Gastrocnemius medialis (tissue), 4 donors: Measurements from ENCODE around the gene ADAMTSL5. TPM values are rescaled to one million over a fixed set of nuclear protein-coding genes. Genes with fewer than 3 reads are reported as not detected.
"Not testable (repeated sequence)": the region's sequence is repeated elsewhere in the genome, so short reads cannot be mapped to it uniquely, and the experiment has no call there.

Source experiments
- ATAC-seq, 2 donors: fragments of 150-250 bp; one replicate each; pipeline ENCODE4 v1.9.1; 2016
- DNase-seq, 2 donors: peaks; one replicate each; pipeline ENCODE4 v3.0.0-alpha.2; 2019
- H3K27ac ChIP-seq, 4 donors: fragments of 200-600 bp; sonication (generic); 1 replicate in 1 of 4; 2 replicates in 3 of 4; pipeline ENCODE4 v1.5.1; 2016 to 2018; ENCODE audit warnings: mild to moderate bottlenecking in 2 of 4, moderate library complexity in 1 of 4
- H3K27me3 ChIP-seq, 3 donors: fragments of 200-600 bp; sonication (generic) in 2 of 3; 1 replicate in 1 of 3; 2 replicates in 2 of 3; pipeline versions ENCODE4 v1.5.1 to v1.6.0; 2016 to 2019; ENCODE audit warnings: mild to moderate bottlenecking in 1 of 3, moderate library complexity in 1 of 3
- H3K36me3 ChIP-seq, 2 donors: fragments of 200-600 bp; sonication (generic) in 1 of 2; one replicate each; pipeline ENCODE4 v1.5.1; 2017 to 2018
- H3K4me1 ChIP-seq, 2 donors: fragments of 200-600 bp; sonication (generic) in 1 of 2; one replicate each; pipeline ENCODE4 v1.5.1; 2016 to 2017; ENCODE audit warnings: mild to moderate bottlenecking in 2 of 2
- H3K4me3 ChIP-seq, 4 donors: fragments of 200-600 bp; sonication (generic) in 3 of 4; 1 replicate in 1 of 4; 2 replicates in 3 of 4; pipeline ENCODE4 v1.5.1; 2016 to 2019; ENCODE audit warnings: mild to moderate bottlenecking in 2 of 4
- H3K9me3 ChIP-seq, 3 donors: fragments of 200-600 bp; sonication (generic) in 2 of 3; 1 replicate in 1 of 3; 2 replicates in 2 of 3; pipeline ENCODE4 v1.5.1; 2016 to 2019
- POLR2A ChIP-seq, 2 donors: fragments of 450-650 bp; IDR thresholded peaks; one replicate each; pipeline ENCODE4 v1.6.1; 2017; ENCODE audit warnings: antibody characterized with exemption in 2 of 2, mild to moderate bottlenecking in 2 of 2, moderate library complexity in 2 of 2
- in situ Hi-C, 4 donors: fragments of 200-750 bp; cut with MboI; loops; one replicate each; pipeline versions ENCODE4 v1.15.0 to v1.8.0; 2017; ENCODE audit warnings: low sequenced_read_pairs in 4 of 4
- intact Hi-C: fragments of 100-400 bp; cut with DNase I; formaldehyde crosslinking; loops from one replicate; pipeline ENCODE4 v1.15.1; 2023; ENCODE audit warnings: low total_unique reads
- total RNA-seq, 4 donors: library from RNA; depleted of rRNA; stranded (reverse); fragments of >200 nt; gene quantifications; one replicate each; pipeline versions ENCODE4 v1.1.0 to v1.2.3, GENCODE V29; 2016
- TF ChIP-seq, protein P1 (sequence below), 5 experiments: fragments of 450-650 bp in 3 of 5; fragments of 200-600 bp in 2 of 5; sonication (generic) in 2 of 5; IDR thresholded peaks in 4 of 5; conservative IDR thresholded peaks in 1 of 5; 1 replicate in 4 of 5; 2 replicates in 1 of 5; pipeline ENCODE4 v1.5.1; 2016 to 2019; ENCODE audit warnings: antibody characterized with exemption in 5 of 5, mild to moderate bottlenecking in 3 of 5, moderate library complexity in 3 of 5

The ADAMTSL5 gene
- total RNA-seq, 4 donors from 2014 or later = 0.41 to 6.5 (median 3.0) TPM

DNA sequence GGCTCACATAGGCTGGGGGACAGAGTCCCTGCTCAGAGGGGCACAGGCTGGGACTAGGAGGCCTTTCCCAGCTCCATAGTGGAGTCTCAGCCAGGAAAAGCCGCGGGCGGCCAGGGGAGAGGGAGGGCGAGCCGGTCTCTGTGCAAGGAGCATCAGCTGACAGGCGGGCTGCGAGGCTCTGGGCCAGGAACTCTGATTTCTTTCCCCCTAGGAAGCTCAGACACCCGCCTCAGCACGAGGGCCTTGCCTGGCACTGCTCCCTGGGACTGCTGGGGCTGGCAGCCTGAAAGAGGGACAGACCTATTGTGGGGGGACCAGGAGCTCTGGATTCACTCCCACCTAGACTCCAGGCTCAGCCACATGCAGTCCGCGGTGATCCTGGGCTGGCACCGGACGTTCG lies 8.8 kb upstream of the ADAMTSL5 start:
- Histone ChIP-seq H3K4me1 (no peaks in the 10 kb centered on the region), H3K36me3 (no peaks in the 10 kb centered on the region), H3K27ac (no peak overlapping the region), H3K9me3 (no peaks in the 10 kb centered on the region), H3K4me3 (no peak overlapping the region), H3K27me3 (peaks cover 23 to 31% (median 30%) of the 10 kb centered on the region in 3 donors)
- DNase-seq (no peak), ATAC-seq (no peak)
- intact Hi-C loops = no loop called here
- in situ Hi-C loops = no loop called here
- TF ChIP-seq POLR2A (IDR thresholded peaks at IDR 0.05) = no peak
- TF ChIP-seq, protein P1, sequence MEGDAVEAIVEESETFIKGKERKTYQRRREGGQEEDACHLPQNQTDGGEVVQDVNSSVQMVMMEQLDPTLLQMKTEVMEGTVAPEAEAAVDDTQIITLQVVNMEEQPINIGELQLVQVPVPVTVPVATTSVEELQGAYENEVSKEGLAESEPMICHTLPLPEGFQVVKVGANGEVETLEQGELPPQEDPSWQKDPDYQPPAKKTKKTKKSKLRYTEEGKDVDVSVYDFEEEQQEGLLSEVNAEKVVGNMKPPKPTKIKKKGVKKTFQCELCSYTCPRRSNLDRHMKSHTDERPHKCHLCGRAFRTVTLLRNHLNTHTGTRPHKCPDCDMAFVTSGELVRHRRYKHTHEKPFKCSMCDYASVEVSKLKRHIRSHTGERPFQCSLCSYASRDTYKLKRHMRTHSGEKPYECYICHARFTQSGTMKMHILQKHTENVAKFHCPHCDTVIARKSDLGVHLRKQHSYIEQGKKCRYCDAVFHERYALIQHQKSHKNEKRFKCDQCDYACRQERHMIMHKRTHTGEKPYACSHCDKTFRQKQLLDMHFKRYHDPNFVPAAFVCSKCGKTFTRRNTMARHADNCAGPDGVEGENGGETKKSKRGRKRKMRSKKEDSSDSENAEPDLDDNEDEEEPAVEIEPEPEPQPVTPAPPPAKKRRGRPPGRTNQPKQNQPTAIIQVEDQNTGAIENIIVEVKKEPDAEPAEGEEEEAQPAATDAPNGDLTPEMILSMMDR (IDR thresholded peaks at IDR 0.05 in 4 of 5, conservative IDR thresholded peaks at IDR 0.05 in 1 of 5) = no peak

DNA sequence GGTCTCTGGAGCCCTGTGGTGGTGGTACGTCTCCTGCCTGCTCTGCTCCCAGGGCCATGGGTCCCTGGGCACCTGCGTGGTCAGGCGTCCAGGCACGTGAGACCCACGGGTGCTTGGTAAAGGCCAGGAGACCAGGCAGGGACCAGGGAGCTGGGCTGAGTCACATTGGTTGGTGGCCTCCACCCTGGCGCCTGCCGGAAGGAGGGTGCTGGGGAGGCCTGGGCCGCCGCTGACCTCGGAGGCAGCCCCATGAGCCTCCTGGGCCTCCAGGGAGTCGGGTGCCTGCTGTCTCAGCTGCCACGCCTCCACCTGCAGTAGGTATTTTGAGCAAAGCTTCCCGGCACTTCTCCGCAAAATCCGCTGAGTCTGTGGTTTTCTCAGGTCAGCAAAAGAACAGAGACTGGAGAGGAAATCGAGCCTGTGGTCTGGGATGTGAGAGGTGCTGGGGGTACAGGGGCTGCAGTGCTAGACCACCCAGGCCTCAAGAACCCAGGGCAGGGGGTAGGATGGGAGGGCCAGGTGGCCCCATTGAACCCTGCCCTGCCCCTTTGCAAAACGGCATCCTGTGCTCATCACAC lies 7.5 kb upstream of the ADAMTSL5 start:
- in situ Hi-C loops (no loop called here), intact Hi-C loops (no loop called here)
- Histone ChIP-seq H3K36me3 (no peaks in the 10 kb centered on the region), H3K4me1 (no peaks in the 10 kb centered on the region), H3K9me3 (no peaks in the 10 kb centered on the region), H3K27me3 (peaks cover 11 to 19% (median 17%) of the 10 kb centered on the region in 3 donors), H3K27ac (no peak overlapping the region), H3K4me3 (no peak overlapping the region)
- no peak for ATAC-seq
- no peak for DNase-seq
- TF ChIP-seq, protein P1 (IDR thresholded peaks at IDR 0.05 in 4 of 5, conservative IDR thresholded peaks at IDR 0.05 in 1 of 5) = no peak
- TF ChIP-seq POLR2A (IDR thresholded peaks at IDR 0.05) = no peak

DNA sequence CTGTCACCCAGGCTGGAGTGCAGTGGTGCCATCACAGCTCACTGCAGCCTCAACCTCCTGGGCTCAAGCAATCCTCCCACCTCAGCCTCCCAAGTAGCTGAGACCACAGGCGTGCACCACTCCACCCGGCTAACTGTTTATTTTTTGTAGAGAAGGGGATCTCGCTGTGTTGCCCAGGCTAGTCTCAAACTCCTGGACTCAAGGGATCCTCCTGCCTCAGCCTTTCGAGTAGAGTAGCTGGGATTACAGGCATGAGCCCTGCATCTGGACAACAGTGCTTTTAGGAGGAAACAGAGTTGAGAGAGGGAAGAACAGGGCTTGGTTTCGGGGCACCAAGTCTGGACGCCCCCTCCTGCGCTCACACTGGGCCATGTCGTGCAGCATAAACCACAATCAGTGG lies 7.0 kb upstream of the ADAMTSL5 start:
- intact Hi-C loops, in situ Hi-C loops, H3K36me3 ChIP-seq, H3K9me3 ChIP-seq, H3K27ac ChIP-seq, DNase-seq, ATAC-seq, H3K4me1 ChIP-seq, H3K4me3 ChIP-seq: not testable (repeated sequence)
- peaks cover 6 to 14% (median 12%) of the 10 kb centered on the region in 3 donors for H3K27me3 ChIP-seq

DNA sequence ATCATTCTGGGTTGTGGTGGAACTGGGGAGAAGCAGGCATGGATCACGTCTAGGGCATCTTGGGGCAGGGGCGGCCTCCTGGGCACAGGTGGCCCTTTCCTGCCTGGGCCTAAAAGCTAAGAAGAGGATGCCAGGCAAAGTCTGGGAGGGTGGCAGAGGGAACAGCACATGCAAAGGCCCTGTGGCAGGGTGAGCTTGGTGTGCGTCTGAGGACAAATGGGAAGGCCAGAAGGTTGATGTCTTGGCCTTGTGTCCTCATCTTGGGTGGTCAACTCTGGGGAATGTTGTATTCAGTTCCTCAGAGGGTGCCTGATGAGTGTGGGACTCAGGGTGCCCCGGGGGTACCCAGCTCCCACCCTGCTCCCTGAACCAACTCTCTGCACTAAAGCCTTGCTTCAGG lies 5.7 kb upstream of the ADAMTSL5 start:
- Histone ChIP-seq H3K4me3 (no peak overlapping the region), H3K4me1 (peaks cover 3 to 14% of the 10 kb centered on the region in 2 donors), H3K27me3 (peaks cover 0 to 6% (median 5%) of the 10 kb centered on the region in 3 donors), H3K36me3 (no peaks in the 10 kb centered on the region), H3K27ac (no peak overlapping the region), H3K9me3 (no peaks in the 10 kb centered on the region)
- TF ChIP-seq, protein P1 (IDR thresholded peaks at IDR 0.05 in 4 of 5, conservative IDR thresholded peaks at IDR 0.05 in 1 of 5) = no peak
- no peak for TF ChIP-seq POLR2A (IDR thresholded peaks at IDR 0.05)
- ATAC-seq (no peak), DNase-seq (no peak)
- in situ Hi-C loops = no loop called here
- intact Hi-C loops = no loop called here

DNA sequence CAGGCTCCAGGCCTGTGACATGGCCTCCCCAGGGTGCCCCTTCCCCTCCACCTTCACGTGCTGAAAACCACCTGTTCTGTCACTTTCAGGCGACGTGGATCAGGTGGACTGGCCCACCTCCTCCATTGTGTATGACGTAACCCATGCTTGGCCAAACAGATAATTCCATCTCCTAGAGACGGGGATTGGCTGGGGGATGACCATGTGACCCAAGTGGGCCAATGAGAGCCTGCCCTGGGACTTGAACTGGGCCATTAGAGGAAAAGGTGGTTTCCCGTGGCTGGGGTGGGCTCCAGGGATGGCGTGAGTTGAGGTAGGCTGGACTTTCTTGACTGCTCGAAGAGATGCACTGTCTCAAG lies 3.6 kb upstream of the ADAMTSL5 start:
- no peak overlapping the region for H3K4me3 ChIP-seq
- in situ Hi-C loops = no loop called here
- no peaks in the 10 kb centered on the region for H3K9me3 ChIP-seq
- no peaks in the 10 kb centered on the region for H3K27me3 ChIP-seq
- no peak overlapping the region for H3K27ac ChIP-seq
- TF ChIP-seq, protein P1 (IDR thresholded peaks at IDR 0.05 in 4 of 5, conservative IDR thresholded peaks at IDR 0.05 in 1 of 5) = no peak
- no peak for TF ChIP-seq POLR2A (IDR thresholded peaks at IDR 0.05)
- intact Hi-C loops = no loop called here
- ATAC-seq (no peak), DNase-seq (no peak)
- H3K36me3 ChIP-seq = no peaks in the 10 kb centered on the region
- peaks cover 3 to 25% of the 10 kb centered on the region in 2 donors for H3K4me1 ChIP-seq
